IMR-90 (cell line): ENCODE results near the gene PITPNC1. TPM values are rescaled to one million over a fixed set of nuclear protein-coding genes. Genes with fewer than 3 reads are reported as not detected.

Source experiments
- ATAC-seq: fragments of 200-7000 bp; cut with Tn5 transposase; 2 replicates; pipeline ENCODE4 v1.9.1; 2020; ENCODE audit warnings: low read depth, mild to moderate bottlenecking, moderate library complexity
- BruUV-seq: library from RNA; stranded (reverse); fragments of 400-500 nt; replicated peaks from 2 replicates; lab custom pipeline; 2021; lab: Mats Ljungman, UMichigan
- CTCF ChIA-PET: fragments of 300-600 bp; formaldehyde crosslinking; extraction: SDS; loops from one replicate; lab custom pipeline; 2021; ENCODE audit warnings: antibody characterized with exemption; lab: Yijun Ruan, JAX
- POLR2A ChIA-PET: fragments of 300-600 bp; sonication (Branson Sonifier 250); formaldehyde crosslinking; loops from one replicate; lab custom pipeline; 2022; ENCODE audit warnings: antibody characterized with exemption; ENCODE audit not compliant: unreplicated experiment; lab: Charles Lee
- DNase-seq: peaks from one replicate; pipeline ENCODE4 v3.0.0; 2013
- H2AFZ ChIP-seq: replicated peaks from 2 replicates; pipeline ENCODE3; 2013; ENCODE audit warnings: low read length, mild to moderate bottlenecking; ENCODE audit not compliant: poor library complexity
- H2AK5ac ChIP-seq: 2 replicates; pipeline ENCODE4 v1.6.1; 2013; ENCODE audit warnings: low read depth, low read length, inconsistent platforms
- H2AK9ac ChIP-seq: replicated peaks from 2 replicates; pipeline ENCODE3; 2013; ENCODE audit warnings: mild to moderate bottlenecking, low read depth, low read length, moderate library complexity; ENCODE audit not compliant: poor library complexity
- H2BK120ac ChIP-seq: 2 replicates; pipeline ENCODE4 v1.6.1; 2013; ENCODE audit warnings: low read depth, low read length, inconsistent platforms
- H2BK15ac ChIP-seq: 3 replicates; pipeline ENCODE4 v1.6.1; 2013; ENCODE audit warnings: low read depth, low read length, inconsistent platforms
- H2BK20ac ChIP-seq: 2 replicates; pipeline ENCODE4 v1.6.1; 2013; ENCODE audit warnings: low read depth, mild to moderate bottlenecking, inconsistent platforms, low read length, moderate library complexity
- H2BK5ac ChIP-seq: 2 replicates; pipeline ENCODE4 v1.6.1; 2013; ENCODE audit warnings: mild to moderate bottlenecking, low read depth, low read length, inconsistent platforms; ENCODE audit not compliant: poor library complexity, severe bottlenecking
- H3K14ac ChIP-seq: replicated peaks from 2 replicates; pipeline ENCODE4 v1.6.1; 2013; ENCODE audit warnings: low read depth, low read length, inconsistent platforms
- H3K18ac ChIP-seq: 2 replicates; pipeline ENCODE4 v1.6.1; 2013; ENCODE audit warnings: low read depth, low read length, control low read depth
- H3K23ac ChIP-seq: 2 replicates; pipeline ENCODE4 v1.6.1; 2013; ENCODE audit warnings: low read depth, low read length, inconsistent platforms
- H3K27ac ChIP-seq: 2 replicates; pipeline ENCODE4 v1.5.1; 2013; ENCODE audit warnings: mild to moderate bottlenecking, control low read depth, low read length; ENCODE audit not compliant: insufficient read depth
- H3K27me3 ChIP-seq: 2 replicates; pipeline ENCODE4 v1.6.1; 2013; ENCODE audit warnings: low read length; ENCODE audit not compliant: control insufficient read depth, insufficient read depth
- H3K36me3 ChIP-seq: 2 replicates; pipeline ENCODE4 v1.6.1; 2013; ENCODE audit warnings: low read length, mixed read lengths; ENCODE audit not compliant: control insufficient read depth, insufficient read depth
- H3K4ac ChIP-seq: 2 replicates; pipeline ENCODE4 v1.6.1; 2013; ENCODE audit warnings: low read depth, low read length, inconsistent platforms
- H3K4me1 ChIP-seq: 2 replicates; pipeline ENCODE4 v1.6.1; 2013; ENCODE audit warnings: low read length, mixed read lengths; ENCODE audit not compliant: control insufficient read depth, insufficient read depth
- H3K4me2 ChIP-seq: 2 replicates; pipeline ENCODE4 v1.6.1; 2013; ENCODE audit warnings: low read depth, mild to moderate bottlenecking, control low read depth, low read length, moderate library complexity
- H3K4me3 ChIP-seq: 2 replicates; pipeline ENCODE4 v1.5.1; 2013; ENCODE audit warnings: low read depth, mild to moderate bottlenecking, control low read depth, low read length, moderate library complexity; ENCODE audit not compliant: insufficient read depth
- H3K56ac ChIP-seq: 2 replicates; pipeline ENCODE4 v1.6.1; 2013; ENCODE audit warnings: low read length, inconsistent platforms; ENCODE audit not compliant: insufficient read depth; ENCODE audit errors: extremely low read depth
- H3K79me1 ChIP-seq, 2 experiments: 2 replicates each; pipeline ENCODE4 v1.6.1; 2013; ENCODE audit warnings: low read length in 2 of 2, inconsistent platforms in 1 of 2, low read depth in 1 of 2
- H3K9ac ChIP-seq: 2 replicates; pipeline ENCODE4 v1.6.1; 2013; ENCODE audit warnings: low read depth, low read length, control low read depth
- H3K9me1 ChIP-seq: 2 replicates; pipeline ENCODE4 v1.6.1; 2013; ENCODE audit warnings: low read length, inconsistent platforms; ENCODE audit not compliant: insufficient read depth
- H3K9me3 ChIP-seq: 2 replicates; pipeline ENCODE4 v1.6.1; 2013; ENCODE audit warnings: low read length; ENCODE audit not compliant: control insufficient read depth, insufficient read depth
- H4K20me1 ChIP-seq: 2 replicates; pipeline ENCODE4 v1.6.1; 2013; ENCODE audit warnings: low read length, inconsistent platforms; ENCODE audit not compliant: insufficient read depth
- H4K5ac ChIP-seq: 2 replicates; pipeline ENCODE4 v1.6.1; 2013; ENCODE audit warnings: mild to moderate bottlenecking, low read depth, low read length, control low read depth
- H4K8ac ChIP-seq, 2 experiments: 2 replicates each; pipeline ENCODE4 v1.6.1; 2013; ENCODE audit warnings: low read depth in 2 of 2, low read length in 2 of 2, control low read depth in 1 of 2, inconsistent platforms in 1 of 2
- H4K91ac ChIP-seq: 2 replicates; pipeline ENCODE4 v1.6.1; 2013; ENCODE audit warnings: low read depth, low read length, inconsistent platforms; ENCODE audit not compliant: insufficient read depth
- MAZ ChIP-seq: IDR thresholded peaks from 2 replicates; pipeline ENCODE4 v1.6.1; 2012; ENCODE audit warnings: low read depth, mild to moderate bottlenecking, low read length, improper control_type of control experiment, moderate library complexity, borderline replicate concordance
- MXI1 ChIP-seq: IDR thresholded peaks from 2 replicates; pipeline ENCODE4 v1.6.1; 2012; ENCODE audit warnings: low read depth, mild to moderate bottlenecking, low read length, moderate library complexity, borderline replicate concordance
- POLR2A ChIP-seq: IDR thresholded peaks from 2 replicates; pipeline ENCODE4 v1.6.1; 2012; ENCODE audit warnings: mild to moderate bottlenecking, low read depth, low read length
- RFX5 ChIP-seq: IDR thresholded peaks from 2 replicates; pipeline ENCODE4 v1.8.0; 2012; ENCODE audit warnings: low read depth, mild to moderate bottlenecking, low read length, moderate library complexity
- USF2 ChIP-seq: fragments of 150-350 bp; IDR thresholded peaks from 2 replicates; pipeline ENCODE4 v1.6.1; 2017; ENCODE audit warnings: mild to moderate bottlenecking, antibody characterized with exemption, low read length, low read depth
- WGBS, 2 experiments: methylation state at CpG; one replicate each; pipeline versions ENCODE4 v1.1.5 to v1.1.7; 2013; ENCODE audit warnings: missing lambda C conversion rate in 2 of 2; ENCODE audit not compliant: insufficient read length in 1 of 2; ENCODE audit errors: extremely low coverage in 2 of 2; 5-methylcytosine and 5-hydroxymethylcytosine counted together
- dilution Hi-C: fragments of 300-500 bp; cut with HindIII; formaldehyde crosslinking; loops from one replicate; pipeline ENCODE4 v1.14.3; 2018; ENCODE audit warnings: low sequenced_read_pairs; ENCODE audit not compliant: unreplicated experiment
- in situ Hi-C: fragments of 300-500 bp; cut with MboI; formaldehyde crosslinking; loops from 3 replicates; pipeline ENCODE4 v1.14.3; 2019; ENCODE audit warnings: low sequenced_read_pairs, inconsistent platforms, mixed read lengths
- intact Hi-C: fragments of 100-400 bp; cut with micrococcal nuclease; formaldehyde crosslinking; loops from 2 replicates; pipeline ENCODE4 v1.10.0; 2022
- polyA plus RNA-seq, 3 experiments: library from polyadenylated mRNA; depleted of rRNA; stranded (reverse); fragments of >200 nt; gene quantifications; 2 replicates each; pipeline ENCODE4 v1.2.3, GENCODE V29; 2012; ENCODE audit warnings: low replicate concordance in 1 of 3
- total RNA-seq: library from RNA; depleted of rRNA; stranded (reverse); fragments of >200 nt; gene quantifications from 2 replicates; pipeline ENCODE4 v1.2.3, GENCODE V29; 2012
- TF ChIP-seq, protein P1 (sequence below): conservative IDR thresholded peaks from 2 replicates; pipeline ENCODE4 v1.5.1; 2012; ENCODE audit warnings: mild to moderate bottlenecking, low read depth, low read length, improper control_type of control experiment

PITPNC1 gene
- total and polyA plus RNA-seq, 2 of the 4 experiments (the other 2 are of a cell fraction), result 4.1 TPM

GRCh38 chr17:67438667-67439066 is 61.6 kb downstream of the PITPNC1 start:
- dilution Hi-C loops (no loop called here), in situ Hi-C loops (no loop called here), intact Hi-C loops (no loop called here)
- POLR2A ChIA-PET, result no interaction called here
- 93% methylated on average over 2 of the region's 3 CpGs; no CpG with 5 or more reads in 1 of the 2 experiments for WGBS, 2 experiments
- no peak overlapping the region for H3K18ac ChIP-seq
- H3K4ac ChIP-seq, result no peak overlapping the region
- no peak overlapping the region for H4K8ac ChIP-seq
- H2BK20ac ChIP-seq, result no peak overlapping the region
- H4K91ac ChIP-seq, result no peak overlapping the region
- DNase-seq (no peak), ATAC-seq (no peak)
- no peak overlapping the region for H3K9ac ChIP-seq
- H2AK9ac ChIP-seq, result no peak overlapping the region
- H2AFZ ChIP-seq, result no peak overlapping the region
- H3K79me1 ChIP-seq, result peaks cover 29 to 39% of the 10 kb centered on the region in 2 experiments
- H3K4me1 ChIP-seq, result peaks cover 3% of the 10 kb centered on the region; the same call in 1 of the 2 replicates
- no peak overlapping the region for H3K4me2 ChIP-seq
- H2BK15ac ChIP-seq, result no peak overlapping the region
- H2BK5ac ChIP-seq, result no peak overlapping the region
- H2AK5ac ChIP-seq, result no peak overlapping the region
- no peak overlapping the region for H2BK120ac ChIP-seq
- no peak overlapping the region for H3K23ac ChIP-seq
- no peaks in the 10 kb centered on the region for H4K20me1 ChIP-seq
- no peak overlapping the region for H3K14ac ChIP-seq
- TF ChIP-seq RFX5, result no peak
- TF ChIP-seq MXI1, result no peak
- TF ChIP-seq MAZ, result no peak
- TF ChIP-seq, protein P1, sequence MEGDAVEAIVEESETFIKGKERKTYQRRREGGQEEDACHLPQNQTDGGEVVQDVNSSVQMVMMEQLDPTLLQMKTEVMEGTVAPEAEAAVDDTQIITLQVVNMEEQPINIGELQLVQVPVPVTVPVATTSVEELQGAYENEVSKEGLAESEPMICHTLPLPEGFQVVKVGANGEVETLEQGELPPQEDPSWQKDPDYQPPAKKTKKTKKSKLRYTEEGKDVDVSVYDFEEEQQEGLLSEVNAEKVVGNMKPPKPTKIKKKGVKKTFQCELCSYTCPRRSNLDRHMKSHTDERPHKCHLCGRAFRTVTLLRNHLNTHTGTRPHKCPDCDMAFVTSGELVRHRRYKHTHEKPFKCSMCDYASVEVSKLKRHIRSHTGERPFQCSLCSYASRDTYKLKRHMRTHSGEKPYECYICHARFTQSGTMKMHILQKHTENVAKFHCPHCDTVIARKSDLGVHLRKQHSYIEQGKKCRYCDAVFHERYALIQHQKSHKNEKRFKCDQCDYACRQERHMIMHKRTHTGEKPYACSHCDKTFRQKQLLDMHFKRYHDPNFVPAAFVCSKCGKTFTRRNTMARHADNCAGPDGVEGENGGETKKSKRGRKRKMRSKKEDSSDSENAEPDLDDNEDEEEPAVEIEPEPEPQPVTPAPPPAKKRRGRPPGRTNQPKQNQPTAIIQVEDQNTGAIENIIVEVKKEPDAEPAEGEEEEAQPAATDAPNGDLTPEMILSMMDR, result no peak
- TF ChIP-seq POLR2A, result no peak
- TF ChIP-seq USF2, result no peak
- H3K9me1 ChIP-seq, result no peaks in the 10 kb centered on the region; the same call in 1 of the 2 replicates
- no peaks in the 10 kb centered on the region for H3K36me3 ChIP-seq
- H3K27me3 ChIP-seq, result no peaks in the 10 kb centered on the region
- no peak overlapping the region for H3K27ac ChIP-seq
- no peaks in the 10 kb centered on the region for H3K9me3 ChIP-seq
- no peak overlapping the region for H3K4me3 ChIP-seq
- no TSS peak for BruUV-seq
- no peak overlapping the region for H3K56ac ChIP-seq
- H4K5ac ChIP-seq, result no peak overlapping the region
- CTCF ChIA-PET, result no interaction called here
